GF-D8 (cell line): ENCODE results near the gene ATG4D.

Experiments
- DNase-seq: peaks from one replicate; lab custom pipeline; 2025; lab: John Stamatoyannopoulos, UW

The ATG4D gene

GRCh38 chr19:10543420-10544241 is at the start of gene ATG4D:
ATG4D (plus strand) TSS chr19:10543904; CDS start chr19:10544091, 187 bp downstream.
- peak; percentile 31 for DNase-seq

GRCh38 chr19:10497371-10497770 is 46.3 kb upstream of the ATG4D start:
- DNase-seq = no peak

GRCh38 chr19:10499550-10500246 is 44.0 kb upstream of the ATG4D start:
- DNase-seq = no peak

- DNase-seq = no peak
These were observed 43.5 kb upstream of the ATG4D start for GRCh38 chr19:10500247-10500592.

GRCh38 chr19:10501971-10502523 is 41.7 kb upstream of the ATG4D start:
- DNase-seq = peak; percentile 22

- peak; percentile 83 for DNase-seq
These were observed 41.1 kb upstream of the ATG4D start for GRCh38 chr19:10502524-10503001.

- no peak for DNase-seq
These were observed 40.5 kb upstream of the ATG4D start, which contains the start of gene KEAP1 for GRCh38 chr19:10503002-10503789. KEAP1 (minus strand) TSS chr19:10503356; CDS start chr19:10500033, 3,323 bp downstream.

- peak; percentile 40 for DNase-seq
These were observed 38.0 kb upstream of the ATG4D start for GRCh38 chr19:10505583-10506229.

GRCh38 chr19:10508036-10508435 is 35.7 kb upstream of the ATG4D start:
- no peak for DNase-seq

- DNase-seq = no peak
These were observed 35.0 kb upstream of the ATG4D start for GRCh38 chr19:10508707-10509106.

- no peak for DNase-seq
These were observed 33.4 kb upstream of the ATG4D start for GRCh38 chr19:10510301-10510802.

GRCh38 chr19:10513223-10513622 is 30.5 kb upstream of the ATG4D start:
- DNase-seq = no peak

- DNase-seq = no peak
These were observed 29.2 kb upstream of the ATG4D start for GRCh38 chr19:10514211-10515145.

GRCh38 chr19:10516064-10516385 is 27.7 kb upstream of the ATG4D start:
- no peak for DNase-seq

- no peak for DNase-seq
These were observed 26.9 kb upstream of the ATG4D start for GRCh38 chr19:10516671-10517286.

- DNase-seq = no peak
These were observed 26.3 kb upstream of the ATG4D start, which contains the start of gene S1PR5 for GRCh38 chr19:10517361-10517759. S1PR5 (minus strand) TSS chr19:10517447; CDS start chr19:10515011, 2,436 bp downstream.

- DNase-seq = no peak
These were observed 25.8 kb upstream of the ATG4D start for GRCh38 chr19:10517760-10518443.

GRCh38 chr19:10518444-10519361 is 25.0 kb upstream of the ATG4D start:
- DNase-seq = no peak
